ENCODE results near the gene KRTAP5-1.

KRTAP5-1 gene

GRCh38 chr11:1570896-1571759, 14.0 kb downstream of the KRTAP5-1 start:
- peak in 2 of 3 experiments; percentile 78 to 81 for DNase-seq

GRCh38 chr11:1570531-1570895, 14.6 kb downstream of the KRTAP5-1 start:
- no peak for DNase-seq

- no peak for DNase-seq
These were observed 15.1 kb downstream of the KRTAP5-1 start for GRCh38 chr11:1570001-1570453.

GRCh38 chr11:1569251-1569780, 15.8 kb downstream of the KRTAP5-1 start:
- no peak for DNase-seq

- peak in 2 of 3 experiments; percentile 91 to 98 for DNase-seq
These were observed 16.6 kb downstream of the KRTAP5-1 start for GRCh38 chr11:1568441-1568911.

GRCh38 chr11:1567721-1568100, 17.4 kb downstream of the KRTAP5-1 start:
- peak in 1 of 3 experiments; percentile 46 for DNase-seq

GRCh38 chr11:1567052-1567720, 17.9 kb downstream of the KRTAP5-1 start:
- peak in 1 of 3 experiments; percentile 46 for DNase-seq

GRCh38 chr11:1566381-1567051, 18.6 kb downstream of the KRTAP5-1 start:
- DNase-seq = no peak

GRCh38 chr11:1565904-1566247, 19.2 kb downstream of the KRTAP5-1 start:
- no peak for DNase-seq

GRCh38 chr11:1565173-1565903, 19.7 kb downstream of the KRTAP5-1 start:
- DNase-seq = no peak

GRCh38 chr11:1564535-1565172, 20.4 kb downstream of the KRTAP5-1 start:
- peak; percentile 15 to 57 (median 20) for DNase-seq

- peak in 1 of 3 experiments; percentile 15 for DNase-seq
These were observed 21.2 kb downstream of the KRTAP5-1 start for GRCh38 chr11:1563697-1564534.

GRCh38 chr11:1563149-1563638, 21.9 kb downstream of the KRTAP5-1 start:
- no peak for DNase-seq

- no peak for DNase-seq
These were observed 22.5 kb downstream of the KRTAP5-1 start for GRCh38 chr11:1562469-1563148.

- no peak for DNase-seq
These were observed 23.1 kb downstream of the KRTAP5-1 start for GRCh38 chr11:1561955-1562354.

- no peak for DNase-seq
These were observed 23.8 kb downstream of the KRTAP5-1 start for GRCh38 chr11:1561266-1561665.

- no peak for DNase-seq
These were observed 24.3 kb downstream of the KRTAP5-1 start for GRCh38 chr11:1560649-1561251.

- no peak for DNase-seq
These were observed 25.0 kb downstream of the KRTAP5-1 start for GRCh38 chr11:1560002-1560648.
